Left ventricle myocardium inferior (tissue), 1 donor: ENCODE measurements around the gene PRKG1. TPM values are rescaled to one million over a fixed set of nuclear protein-coding genes. Genes with fewer than 3 reads are reported as not detected.
A peak's percentile ranks its signal among the peaks of the same experiment; 100 is the strongest.

Experiments used
- DNase-seq: peaks from one replicate; pipeline ENCODE4 v3.0.0-alpha.2; 2020
- H3K27ac ChIP-seq: fragments of 200-600 bp; replicated peaks from 2 replicates; pipeline ENCODE4 v1.8.0; 2021
- H3K27me3 ChIP-seq: fragments of 200-600 bp; 2 replicates; pipeline ENCODE4 v1.8.0; 2021; ENCODE audit warnings: low read depth
- H3K36me3 ChIP-seq: fragments of 200-600 bp; 2 replicates; pipeline ENCODE4 v1.8.0; 2021
- H3K4me1 ChIP-seq: fragments of 200-600 bp; 2 replicates; pipeline ENCODE4 v1.8.0; 2021
- H3K4me3 ChIP-seq: fragments of 200-600 bp; 2 replicates; pipeline ENCODE4 v1.8.0; 2021; ENCODE audit warnings: mild to moderate bottlenecking, moderate library complexity
- H3K9me3 ChIP-seq: fragments of 200-600 bp; replicated peaks from 2 replicates; pipeline ENCODE4 v1.8.0; 2021
- intact Hi-C: fragments of 100-400 bp; cut with micrococcal nuclease; formaldehyde crosslinking; loops from one replicate; pipeline ENCODE4 v1.11.0; 2022
- total RNA-seq: library from RNA; stranded (reverse); fragmentation: NEBNext Ultra II Directional; extraction: Animal tissue kit (Norgen Biotek cat#: 25700); gene quantifications from one replicate; pipeline ENCODE4 v1.2.1, GENCODE V29; 2021
- TF ChIP-seq, protein P1 (sequence below): fragments of 200-600 bp; IDR thresholded peaks from 2 replicates; pipeline ENCODE4 v1.8.0; 2021; ENCODE audit warnings: antibody characterized with exemption, mild to moderate bottlenecking, borderline replicate concordance
- donor health status: DM: no; HTN: yes; CAD: no; lungs with severe emphysema.

Gene PRKG1
- total RNA-seq, 1 donor from 2014 or later, result 38.9 TPM

DNA sequence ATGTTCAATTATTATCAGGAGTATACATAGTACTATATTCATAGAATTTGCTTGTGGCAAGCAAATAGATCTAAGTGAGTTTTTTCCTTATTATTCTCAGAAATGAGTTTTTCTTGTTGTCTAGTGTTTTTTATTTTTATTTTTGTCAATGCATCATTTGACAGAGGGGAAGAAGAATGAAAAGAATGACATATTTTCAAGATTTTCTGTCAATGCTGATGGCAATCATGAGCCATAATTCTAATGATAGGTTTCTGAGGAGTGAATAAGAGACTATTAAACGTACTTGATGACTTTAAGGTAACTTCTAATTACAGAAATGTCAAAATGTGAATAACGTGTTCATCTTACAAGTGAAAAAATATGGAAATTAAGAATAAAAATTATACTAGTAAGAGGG is 769.7 kb downstream of the PRKG1 start:
- Histone ChIP-seq H3K4me3 (no peak overlapping the region), H3K9me3 (no peaks in the 10 kb centered on the region), H3K27ac (no peak overlapping the region), H3K36me3 (no peaks in the 10 kb centered on the region), H3K4me1 (no peaks in the 10 kb centered on the region), H3K27me3 (no peaks in the 10 kb centered on the region)
- intact Hi-C loops, result no loop called here
- DNase-seq, result no peak
- TF ChIP-seq, protein P1, sequence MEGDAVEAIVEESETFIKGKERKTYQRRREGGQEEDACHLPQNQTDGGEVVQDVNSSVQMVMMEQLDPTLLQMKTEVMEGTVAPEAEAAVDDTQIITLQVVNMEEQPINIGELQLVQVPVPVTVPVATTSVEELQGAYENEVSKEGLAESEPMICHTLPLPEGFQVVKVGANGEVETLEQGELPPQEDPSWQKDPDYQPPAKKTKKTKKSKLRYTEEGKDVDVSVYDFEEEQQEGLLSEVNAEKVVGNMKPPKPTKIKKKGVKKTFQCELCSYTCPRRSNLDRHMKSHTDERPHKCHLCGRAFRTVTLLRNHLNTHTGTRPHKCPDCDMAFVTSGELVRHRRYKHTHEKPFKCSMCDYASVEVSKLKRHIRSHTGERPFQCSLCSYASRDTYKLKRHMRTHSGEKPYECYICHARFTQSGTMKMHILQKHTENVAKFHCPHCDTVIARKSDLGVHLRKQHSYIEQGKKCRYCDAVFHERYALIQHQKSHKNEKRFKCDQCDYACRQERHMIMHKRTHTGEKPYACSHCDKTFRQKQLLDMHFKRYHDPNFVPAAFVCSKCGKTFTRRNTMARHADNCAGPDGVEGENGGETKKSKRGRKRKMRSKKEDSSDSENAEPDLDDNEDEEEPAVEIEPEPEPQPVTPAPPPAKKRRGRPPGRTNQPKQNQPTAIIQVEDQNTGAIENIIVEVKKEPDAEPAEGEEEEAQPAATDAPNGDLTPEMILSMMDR, result no peak

DNA sequence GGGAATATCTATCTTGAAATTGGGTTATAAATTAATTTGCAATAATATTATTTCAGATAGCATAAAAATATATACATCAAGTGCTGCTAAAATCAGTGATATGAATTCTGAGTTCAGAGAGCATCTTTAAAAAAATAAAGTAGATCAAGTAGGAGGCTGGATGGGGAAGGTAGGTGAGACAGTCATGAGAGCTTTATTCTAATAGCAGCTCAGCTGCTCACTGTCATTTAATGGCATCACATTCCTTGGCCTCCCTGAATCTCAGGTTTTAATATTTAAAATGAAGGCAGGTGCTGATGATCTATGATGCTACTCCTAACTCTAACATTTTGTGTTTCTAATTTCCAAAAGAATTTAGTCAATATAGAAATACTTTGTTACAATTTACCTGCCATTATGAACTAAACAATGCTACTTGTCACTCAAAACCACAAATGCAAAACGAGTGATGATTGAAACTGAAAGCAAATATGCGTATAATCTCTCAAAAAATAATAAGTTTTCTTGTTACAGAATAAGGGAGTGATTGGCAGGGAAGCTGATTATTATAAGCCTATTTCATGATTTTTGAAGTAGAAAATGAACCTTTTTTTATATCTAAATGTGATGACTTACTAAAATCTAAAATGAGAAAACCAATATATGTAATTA is 772.7 kb downstream of the PRKG1 start:
- Histone ChIP-seq H3K27me3 (no peaks in the 10 kb centered on the region), H3K4me1 (no peaks in the 10 kb centered on the region), H3K9me3 (peaks cover 4% of the 10 kb centered on the region), H3K36me3 (no peaks in the 10 kb centered on the region), H3K27ac (no peak overlapping the region), H3K4me3 (no peak overlapping the region)
- TF ChIP-seq, protein P1, result no peak
- DNase-seq, result no peak
- intact Hi-C loops, result no loop called here

DNA sequence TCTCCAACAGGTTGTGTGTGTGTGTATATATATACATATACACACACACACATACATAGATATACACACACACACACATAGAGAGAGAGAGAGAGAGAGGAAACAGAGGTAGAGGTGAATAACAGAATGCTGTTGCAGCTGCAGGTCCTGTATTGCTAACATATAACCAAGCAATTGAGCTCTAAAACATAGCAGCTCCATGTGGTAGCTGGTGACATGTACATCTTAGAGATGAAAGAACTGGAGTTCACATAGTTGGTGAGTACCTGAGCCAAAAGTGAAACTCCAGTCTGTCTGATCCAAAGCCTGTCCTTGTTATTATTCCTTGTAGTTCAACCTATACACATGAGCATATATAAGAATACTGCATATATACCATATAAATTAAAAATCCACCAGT is 778.0 kb downstream of the PRKG1 start:
- Histone ChIP-seq H3K4me1 (no peaks in the 10 kb centered on the region), H3K9me3 (peaks cover 12% of the 10 kb centered on the region), H3K27me3 (no peaks in the 10 kb centered on the region), H3K36me3 (no peaks in the 10 kb centered on the region), H3K27ac (no peak overlapping the region), H3K4me3 (no peak overlapping the region)
- TF ChIP-seq, protein P1, result no peak
- intact Hi-C loops, result no loop called here
- DNase-seq, result no peak

DNA sequence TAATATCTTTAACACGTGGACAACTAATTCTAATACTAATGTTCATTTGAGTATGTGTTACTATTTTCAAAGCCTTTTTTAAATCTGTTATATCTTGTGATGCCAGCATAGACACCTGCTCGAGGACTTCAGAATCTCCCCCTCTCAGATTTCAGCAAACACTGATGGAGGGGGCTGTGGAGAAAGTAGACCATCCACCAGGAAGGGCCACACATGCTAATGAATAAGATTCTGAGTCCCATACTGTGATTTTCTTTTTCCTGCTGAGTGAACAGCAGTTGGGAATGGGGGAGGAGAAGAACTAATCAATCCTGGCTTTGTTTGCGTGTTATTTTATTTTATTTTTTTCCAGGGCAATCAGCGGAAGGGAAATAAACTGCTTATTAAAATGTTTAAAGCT is 783.0 kb downstream of the PRKG1 start:
- H3K4me3 ChIP-seq, result no peak overlapping the region
- intact Hi-C loops, result no loop called here
- H3K27me3 ChIP-seq, result no peaks in the 10 kb centered on the region
- TF ChIP-seq, protein P1, result no peak
- no peaks in the 10 kb centered on the region for H3K36me3 ChIP-seq
- no peak for DNase-seq
- H3K9me3 ChIP-seq, result peaks cover 9% of the 10 kb centered on the region
- H3K27ac ChIP-seq, result no peak overlapping the region
- H3K4me1 ChIP-seq, result peaks cover 20% of the 10 kb centered on the region

DNA sequence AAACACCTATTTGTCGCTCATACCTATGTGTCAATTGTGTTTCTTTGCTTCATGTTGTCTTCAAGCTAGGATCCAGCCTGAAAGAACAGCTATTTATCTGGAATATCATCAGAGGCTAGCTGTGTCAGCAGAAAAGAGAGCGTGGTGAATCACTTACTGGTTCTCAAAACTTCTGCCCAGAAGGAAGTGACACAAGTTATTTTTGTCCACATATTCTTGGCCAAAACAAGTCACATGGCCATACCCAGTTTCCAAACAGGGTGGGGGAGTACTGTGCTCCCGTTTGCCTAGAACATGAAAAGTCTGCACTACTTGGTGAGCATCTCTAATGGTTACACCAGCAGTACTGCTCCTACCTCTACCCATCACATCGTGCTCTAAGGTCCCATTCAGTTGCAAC is 786.0 kb downstream of the PRKG1 start:
- TF ChIP-seq, protein P1, result no peak
- no peak for DNase-seq
- intact Hi-C loops, result no loop called here
- H3K27me3 ChIP-seq, result no peaks in the 10 kb centered on the region
- no peak overlapping the region for H3K4me3 ChIP-seq
- peaks cover 20% of the 10 kb centered on the region for H3K4me1 ChIP-seq
- peaks cover 9% of the 10 kb centered on the region for H3K9me3 ChIP-seq
- peak overlapping the region; percentile 47 for H3K27ac ChIP-seq
- no peaks in the 10 kb centered on the region for H3K36me3 ChIP-seq
